Vagina (tissue), 2 donors: ENCODE measurements around the gene NUDT3.

ENCODE experiments used
- CTCF ChIP-seq, 3 experiments: fragments of 450-650 bp in 2 of 3; fragments of 200-600 bp in 1 of 3; sonication (generic) in 1 of 3; IDR thresholded peaks; one replicate each; pipeline ENCODE4 v1.5.1; 2017 to 2019; ENCODE audit warnings: antibody characterized with exemption in 3 of 3, mild to moderate bottlenecking in 2 of 3, moderate library complexity in 2 of 3
- POLR2AphosphoS5 ChIP-seq, 2 donors: sonication (generic); formaldehyde crosslinking; IDR thresholded peaks; one replicate each; pipeline ENCODE4 v1.9.0; 2017; ENCODE audit warnings: antibody characterized with exemption in 2 of 2, mild to moderate bottlenecking in 2 of 2, low read depth in 1 of 2; ENCODE audit not compliant: insufficient read depth in 1 of 2

- TF ChIP-seq CTCF (IDR thresholded peaks at IDR 0.05), result no peak
- peak in 1 of 2 donors; percentile 25 for TF ChIP-seq POLR2AphosphoS5 (IDR thresholded peaks at IDR 0.05; ENCODE audit: insufficient read depth in 1 of 2, low read depth in 1 of 2)
Observed at GRCh38 chr6:34319471-34319885, 73.0 kb downstream of the NUDT3 start.
